HL-60 (cell line): ENCODE results near the gene TSPEAR.

Source experiments
- REST ChIP-seq: IDR thresholded peaks from 2 replicates; pipeline ENCODE4 v1.6.1; 2012; ENCODE audit warnings: low read depth; ENCODE audit not compliant: insufficient replicate concordance
- TF ChIP-seq, protein P1 (sequence below): IDR thresholded peaks from one replicate; pipeline ENCODE4 v1.5.1; 2011; ENCODE audit warnings: low read length, control low read depth, inconsistent platforms; ENCODE audit not compliant: insufficient read depth

- TF ChIP-seq, protein P1, sequence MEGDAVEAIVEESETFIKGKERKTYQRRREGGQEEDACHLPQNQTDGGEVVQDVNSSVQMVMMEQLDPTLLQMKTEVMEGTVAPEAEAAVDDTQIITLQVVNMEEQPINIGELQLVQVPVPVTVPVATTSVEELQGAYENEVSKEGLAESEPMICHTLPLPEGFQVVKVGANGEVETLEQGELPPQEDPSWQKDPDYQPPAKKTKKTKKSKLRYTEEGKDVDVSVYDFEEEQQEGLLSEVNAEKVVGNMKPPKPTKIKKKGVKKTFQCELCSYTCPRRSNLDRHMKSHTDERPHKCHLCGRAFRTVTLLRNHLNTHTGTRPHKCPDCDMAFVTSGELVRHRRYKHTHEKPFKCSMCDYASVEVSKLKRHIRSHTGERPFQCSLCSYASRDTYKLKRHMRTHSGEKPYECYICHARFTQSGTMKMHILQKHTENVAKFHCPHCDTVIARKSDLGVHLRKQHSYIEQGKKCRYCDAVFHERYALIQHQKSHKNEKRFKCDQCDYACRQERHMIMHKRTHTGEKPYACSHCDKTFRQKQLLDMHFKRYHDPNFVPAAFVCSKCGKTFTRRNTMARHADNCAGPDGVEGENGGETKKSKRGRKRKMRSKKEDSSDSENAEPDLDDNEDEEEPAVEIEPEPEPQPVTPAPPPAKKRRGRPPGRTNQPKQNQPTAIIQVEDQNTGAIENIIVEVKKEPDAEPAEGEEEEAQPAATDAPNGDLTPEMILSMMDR, result no peak
- no peak for TF ChIP-seq REST
Observed at GRCh38 chr21:44760376-44760775, 49.0 kb upstream of the TSPEAR start.
